Endodermal cell (in vitro differentiated cells): ENCODE results near the gene HSPD1. TPM values are rescaled to one million over a fixed set of nuclear protein-coding genes. Genes with fewer than 3 reads are reported as not detected.

Source experiments
- DNase-seq: peaks from one replicate; pipeline ENCODE4 v3.0.0-alpha.2; 2017
- H3K27ac ChIP-seq: 2 replicates; pipeline ENCODE4 v1.5.1; 2013; ENCODE audit warnings: mild to moderate bottlenecking, low read depth, low read length, moderate library complexity
- H3K27me3 ChIP-seq: 2 replicates; pipeline ENCODE4 v1.6.1; 2013; ENCODE audit warnings: mild to moderate bottlenecking, low read length, moderate library complexity; ENCODE audit not compliant: insufficient read depth, control insufficient read depth, poor library complexity, severe bottlenecking
- H3K36me3 ChIP-seq: 2 replicates; pipeline ENCODE4 v1.7.0; 2013; ENCODE audit warnings: mild to moderate bottlenecking, low read length, moderate library complexity; ENCODE audit not compliant: control insufficient read depth, insufficient read depth
- H3K4me1 ChIP-seq: one replicate; pipeline ENCODE4 v1.7.0; 2013; ENCODE audit warnings: low read length; ENCODE audit not compliant: control insufficient read depth, insufficient read depth
- H3K4me3 ChIP-seq: 2 replicates; pipeline ENCODE4 v1.5.1; 2013; ENCODE audit warnings: mild to moderate bottlenecking, low read length, moderate library complexity
- H3K9ac ChIP-seq: 2 replicates; pipeline ENCODE4 v1.6.1; 2013; ENCODE audit warnings: mild to moderate bottlenecking, low read length, moderate library complexity; ENCODE audit not compliant: poor library complexity, severe bottlenecking; ENCODE audit errors: extremely low read depth
- H3K9me3 ChIP-seq: 2 replicates; pipeline ENCODE4 v1.6.1; 2013; ENCODE audit warnings: mild to moderate bottlenecking, low read length, moderate library complexity; ENCODE audit not compliant: control insufficient read depth
- H3K27ac Mint-ChIP-seq: 2 replicates; pipeline ENCODE4 v1.8.0; 2020; ENCODE audit warnings: mixed read lengths
- H3K27me3 Mint-ChIP-seq: 2 replicates; pipeline ENCODE4 v1.8.0; 2021; ENCODE audit warnings: mild to moderate bottlenecking, mixed read lengths; ENCODE audit not compliant: insufficient read depth
- H3K36me3 Mint-ChIP-seq: 2 replicates; pipeline ENCODE4 v1.8.0; 2020; ENCODE audit warnings: low read depth, mixed read lengths
- H3K4me1 Mint-ChIP-seq: 2 replicates; pipeline ENCODE4 v1.8.0; 2020; ENCODE audit warnings: mixed read lengths
- H3K4me3 Mint-ChIP-seq: 2 replicates; pipeline ENCODE4 v1.8.0; 2020; ENCODE audit warnings: mild to moderate bottlenecking, moderate library complexity, mixed read lengths
- H3K9me3 Mint-ChIP-seq: 2 replicates; pipeline ENCODE4 v1.8.0; 2020; ENCODE audit warnings: mild to moderate bottlenecking, mixed read lengths
- CTCF ChIP-seq: fragments of 200-600 bp; sonication (generic); conservative IDR thresholded peaks from 2 replicates; pipeline ENCODE4 v1.5.0; 2021; ENCODE audit warnings: antibody characterized with exemption, mild to moderate bottlenecking
- WGBS, 2 experiments: methylation state at CpG; one replicate each; pipeline versions ENCODE4 v1.1.5 to v1.1.7; 2013; ENCODE audit warnings: missing lambda C conversion rate in 2 of 2, mixed read lengths in 1 of 2; ENCODE audit not compliant: insufficient coverage in 1 of 2, insufficient read length in 1 of 2; 5-methylcytosine and 5-hydroxymethylcytosine counted together
- total RNA-seq, 2 donors: library from RNA; stranded (reverse); fragmentation: NEBNext Ultra II Directional in 1 of 2; extraction: Animal tissue kit (Norgen Biotek cat#: 25700) in 1 of 2; gene quantifications; 2 replicates in 1 of 2; 3 replicates in 1 of 2; pipeline ENCODE4 v1.2.1, GENCODE V29; 2021

HSPD1 gene
- total RNA-seq, 2 donors from 2014 or later: 553 to 588 TPM

GRCh38 chr2:197500503-197501131 is 977 bp upstream of the HSPD1 start:
- WGBS, 2 experiments: 0 to 2% methylated on average over 11 to 30 of the region's 30 CpGs

GRCh38 chr2:197498937-197499593 is 575 bp downstream of the HSPD1 start:
- Histone ChIP-seq H3K9me3 (no peaks in the 10 kb centered on the region), H3K4me1 (peaks cover 14% of the 10 kb centered on the region), H3K9ac (peak overlapping the region; percentile 84), H3K27ac (peak overlapping the region; percentile 99), H3K4me3 (peak overlapping the region; percentile 88), H3K27me3 (no peaks in the 10 kb centered on the region), H3K36me3 (peaks cover 68% of the 10 kb centered on the region)
- Mint-ChIP-seq H3K36me3 (peaks cover 73% of the 10 kb centered on the region), H3K4me3 (peak overlapping the region; percentile 97), H3K27ac (peak overlapping the region; percentile 99), H3K9me3 (no peaks in the 10 kb centered on the region), H3K27me3 (no peaks in the 10 kb centered on the region), H3K4me1 (peaks cover 37% of the 10 kb centered on the region)
- TF ChIP-seq CTCF: no peak
- DNase-seq: peak; percentile 76
- 0% methylated on average over 29 to 46 of the region's 46 CpGs for whole genome bisulfite sequencing, 2 experiments

More at GRCh38 chr2:197500503-197501131, 977 bp upstream of the HSPD1 start:
- Histone ChIP-seq H3K9me3 (no peaks in the 10 kb centered on the region), H3K27me3 (no peaks in the 10 kb centered on the region), H3K27ac (peak overlapping the region; percentile 99), H3K36me3 (peaks cover 61% of the 10 kb centered on the region), H3K4me3 (peak overlapping the region; percentile 88), H3K4me1 (peaks cover 14% of the 10 kb centered on the region), H3K9ac (peak overlapping the region; percentile 84)
- no peak for DNase-seq
- Mint-ChIP-seq H3K27ac (peak overlapping the region; percentile 97), H3K27me3 (no peaks in the 10 kb centered on the region), H3K9me3 (no peaks in the 10 kb centered on the region), H3K4me1 (peaks cover 37% of the 10 kb centered on the region), H3K4me3 (peak overlapping the region; percentile 97), H3K36me3 (peaks cover 66% of the 10 kb centered on the region)
- no peak for TF ChIP-seq CTCF

GRCh38 chr2:197498235-197498936 is 1.3 kb downstream of the HSPD1 start:
- H3K9me3 ChIP-seq: no peaks in the 10 kb centered on the region
- no peak for DNase-seq
- Mint-ChIP-seq H3K4me1 (peaks cover 37% of the 10 kb centered on the region), H3K27me3 (no peaks in the 10 kb centered on the region), H3K27ac (peak overlapping the region; percentile 99), H3K4me3 (peak overlapping the region; percentile 97), H3K36me3 (peaks cover 71% of the 10 kb centered on the region), H3K9me3 (no peaks in the 10 kb centered on the region)
- no peaks in the 10 kb centered on the region for H3K27me3 ChIP-seq
- peaks cover 14% of the 10 kb centered on the region for H3K4me1 ChIP-seq
- H3K4me3 ChIP-seq: peak overlapping the region; percentile 88
- H3K9ac ChIP-seq: peak overlapping the region; percentile 84
- 7 to 13% methylated on average over 6 to 13 of the region's 14 CpGs for WGBS, 2 experiments
- no peak overlapping the region for H3K27ac ChIP-seq
- TF ChIP-seq CTCF: no peak
- peaks cover 68% of the 10 kb centered on the region for H3K36me3 ChIP-seq
